ENCODE measurements around the gene MEP1A.

Gene MEP1A

GRCh38 chr6:46749731-46750130 lies 43.5 kb upstream of the MEP1A start:
- no peak overlapping the region for H3K4me3 ChIP-seq (ENCODE audit: control insufficient read depth, low read depth, low read length)
- TF ChIP-seq CTCF (IDR thresholded peaks at IDR 0.05; ENCODE audit: control insufficient read depth, insufficient read depth, low read depth, low read length, missing control alignments) = no peak
- no peak for DNase-seq (ENCODE audit: low read depth)

- TF ChIP-seq CTCF (IDR thresholded peaks at IDR 0.05; ENCODE audit: control insufficient read depth, insufficient read depth, low read depth, low read length, missing control alignments) = no peak
- DNase-seq (ENCODE audit: low read depth) = no peak
- no peak overlapping the region for H3K4me3 ChIP-seq (ENCODE audit: control insufficient read depth, low read depth, low read length)
These were observed 41.5 kb upstream of the MEP1A start for GRCh38 chr6:46751658-46752057.

GRCh38 chr6:46755865-46756264 lies 37.3 kb upstream of the MEP1A start:
- TF ChIP-seq CTCF (IDR thresholded peaks at IDR 0.05; ENCODE audit: control insufficient read depth, insufficient read depth, low read depth, low read length, missing control alignments) = no peak
- H3K4me3 ChIP-seq (ENCODE audit: control insufficient read depth, low read depth, low read length) = no peak overlapping the region
- DNase-seq (ENCODE audit: low read depth) = no peak

GRCh38 chr6:46756469-46757213 lies 36.5 kb upstream of the MEP1A start:
- no peak overlapping the region for H3K4me3 ChIP-seq (ENCODE audit: control insufficient read depth, low read depth, low read length)
- no peak for TF ChIP-seq CTCF (IDR thresholded peaks at IDR 0.05; ENCODE audit: control insufficient read depth, insufficient read depth, low read depth, low read length, missing control alignments)
- no peak for DNase-seq (ENCODE audit: low read depth)

GRCh38 chr6:46757214-46757596 lies 36.0 kb upstream of the MEP1A start:
- no peak for DNase-seq (ENCODE audit: low read depth)
- H3K4me3 ChIP-seq (ENCODE audit: control insufficient read depth, low read depth, low read length) = no peak overlapping the region
- no peak for TF ChIP-seq CTCF (IDR thresholded peaks at IDR 0.05; ENCODE audit: control insufficient read depth, insufficient read depth, low read depth, low read length, missing control alignments)

- H3K4me3 ChIP-seq (ENCODE audit: control insufficient read depth, low read depth, low read length) = no peak overlapping the region
- no peak for DNase-seq (ENCODE audit: low read depth)
- TF ChIP-seq CTCF (IDR thresholded peaks at IDR 0.05; ENCODE audit: control insufficient read depth, insufficient read depth, low read depth, low read length, missing control alignments) = no peak
These were observed 34.0 kb upstream of the MEP1A start for GRCh38 chr6:46758960-46759753.
